ENCODE data around the gene SEC24D. TPM values are rescaled to one million over a fixed set of nuclear protein-coding genes. Genes with fewer than 3 reads are reported as not detected.

SEC24D gene
- total RNA-seq, 1 experiment from 2014 or later: 32.0 TPM

DNA sequence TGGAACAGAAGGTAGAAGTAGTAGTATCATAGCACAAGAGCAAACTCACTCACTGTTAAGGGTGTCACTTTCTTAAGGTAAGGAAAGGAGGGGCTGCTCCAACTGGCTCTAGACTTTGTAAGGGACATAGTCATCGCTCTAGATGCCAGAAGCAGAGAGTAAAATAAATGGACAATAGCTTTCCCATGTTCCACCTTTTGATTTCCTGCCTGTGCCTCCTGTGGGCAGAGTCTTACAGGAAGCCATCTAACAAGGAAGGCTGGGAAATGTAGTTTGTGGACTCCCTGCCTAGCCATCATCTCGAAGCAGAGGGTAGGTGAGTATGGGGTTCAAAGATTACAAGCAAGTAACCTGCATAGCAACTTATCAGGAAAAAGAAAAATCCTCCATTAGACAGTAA, 152.4 kb downstream of the SEC24D start:
- intact Hi-C loops (cut with micrococcal nuclease; ENCODE audit: unreplicated experiment): loop anchor here (1.0 to 5.0 kb wide), 2 partner anchors 144 to 401 kb away; no protein-coding TSS in a partner anchor
- peaks cover 18% of the 10 kb centered on the region for H3K36me3 Mint-ChIP-seq (ENCODE audit: insufficient read depth, unreplicated experiment)
- H3K9me3 Mint-ChIP-seq (ENCODE audit: unreplicated experiment): no peaks in the 10 kb centered on the region
- peak overlapping the region; percentile 26 for H3K4me3 Mint-ChIP-seq (ENCODE audit: unreplicated experiment)
- BruUV-seq (replicated peaks): no TSS peak
- H3K27me3 Mint-ChIP-seq (ENCODE audit: insufficient read depth, unreplicated experiment): no peaks in the 10 kb centered on the region
- H3K4me1 Mint-ChIP-seq (ENCODE audit: low read depth, unreplicated experiment): peaks cover 12% of the 10 kb centered on the region
- H3K4me1 ChIP-seq: peaks cover 4% of the 10 kb centered on the region; the same call in 1 of the 2 replicates
- no peaks in the 10 kb centered on the region for H3K9me3 ChIP-seq
- CTCF ChIA-PET: no interaction called here
- H3K4me3 ChIP-seq (ENCODE audit: low read depth, low read length): no peak overlapping the region
- no peaks in the 10 kb centered on the region for H3K27me3 ChIP-seq (replicated peaks; ENCODE audit: control insufficient read depth, insufficient read depth, low read length)
- 0 out of 2 replicates have a peak, but pooled peaks cover 2% of the 10 kb centered on the region for H3K36me3 ChIP-seq (ENCODE audit: control insufficient read depth, insufficient read depth, low read length)
- DNase-seq: peak in 1 of 2 experiments; percentile 7
- POLR2A ChIA-PET: no interaction called here
- no peak for TF ChIP-seq CTCF (IDR thresholded peaks at IDR 0.05; ENCODE audit: insufficient read depth in 1 of 2, low read depth in 1 of 2, low read length in 1 of 2, severe bottlenecking in 1 of 2, unreplicated experiment in 1 of 2)
- H3K27ac Mint-ChIP-seq (ENCODE audit: unreplicated experiment): no peak overlapping the region

GRCh38 chr4:118682928-118683327, 153.0 kb downstream of the SEC24D start:
- H3K27ac Mint-ChIP-seq (ENCODE audit: unreplicated experiment): no peak overlapping the region
- peak in 1 of 2 experiments; percentile 11 for DNase-seq
- intact Hi-C loops (cut with micrococcal nuclease; ENCODE audit: unreplicated experiment): loop anchor here (1.0 to 5.0 kb wide), 2 partner anchors 144 to 401 kb away; no protein-coding TSS in a partner anchor
- H3K9me3 Mint-ChIP-seq (ENCODE audit: unreplicated experiment): no peaks in the 10 kb centered on the region
- H3K36me3 Mint-ChIP-seq (ENCODE audit: insufficient read depth, unreplicated experiment): peaks cover 17% of the 10 kb centered on the region
- no peaks in the 10 kb centered on the region for H3K9me3 ChIP-seq
- ChIA-PET POLR2A (no interaction called here), CTCF (no interaction called here)
- BruUV-seq (replicated peaks): no TSS peak
- H3K4me1 Mint-ChIP-seq (ENCODE audit: low read depth, unreplicated experiment): peaks cover 12% of the 10 kb centered on the region
- H3K27me3 Mint-ChIP-seq (ENCODE audit: insufficient read depth, unreplicated experiment): no peaks in the 10 kb centered on the region
- peak overlapping the region; percentile 26 for H3K4me3 Mint-ChIP-seq (ENCODE audit: unreplicated experiment)
- no peaks in the 10 kb centered on the region for H3K27me3 ChIP-seq (replicated peaks; ENCODE audit: control insufficient read depth, insufficient read depth, low read length)
- peaks cover 4% of the 10 kb centered on the region; the same call in 1 of the 2 replicates for H3K4me1 ChIP-seq
- TF ChIP-seq CTCF (IDR thresholded peaks at IDR 0.05; ENCODE audit: insufficient read depth in 1 of 2, low read depth in 1 of 2, low read length in 1 of 2, severe bottlenecking in 1 of 2, unreplicated experiment in 1 of 2): peak in 1 of 2 experiments; percentile 37
- no peak overlapping the region for H3K4me3 ChIP-seq (ENCODE audit: low read depth, low read length)
- H3K36me3 ChIP-seq (ENCODE audit: control insufficient read depth, insufficient read depth, low read length): no peaks in the 10 kb centered on the region

- CTCF ChIA-PET: no interaction called here
- Histone ChIP-seq H3K9me3 (no peaks in the 10 kb centered on the region), H3K4me1 (no peaks in the 10 kb centered on the region), H3K4me3 (ENCODE audit: low read depth, low read length) (no peak overlapping the region), H3K27me3 (replicated peaks; ENCODE audit: control insufficient read depth, insufficient read depth, low read length) (no peaks in the 10 kb centered on the region), H3K36me3 (ENCODE audit: control insufficient read depth, insufficient read depth, low read length) (no peaks in the 10 kb centered on the region)
- DNase-seq: no peak
- no peaks in the 10 kb centered on the region for H3K9me3 Mint-ChIP-seq (ENCODE audit: unreplicated experiment)
- POLR2A ChIA-PET: no interaction called here
- no peak for TF ChIP-seq CTCF (IDR thresholded peaks at IDR 0.05; ENCODE audit: insufficient read depth in 1 of 2, low read depth in 1 of 2, low read length in 1 of 2, severe bottlenecking in 1 of 2, unreplicated experiment in 1 of 2)
- intact Hi-C loops (cut with micrococcal nuclease; ENCODE audit: unreplicated experiment): loop anchor here (5.0 kb wide), 1 partner anchor 399 kb away; no protein-coding TSS in a partner anchor
- H3K27ac Mint-ChIP-seq (ENCODE audit: unreplicated experiment): no peak overlapping the region
- no peak overlapping the region for H3K4me3 Mint-ChIP-seq (ENCODE audit: unreplicated experiment)
- peaks cover 10% of the 10 kb centered on the region for H3K36me3 Mint-ChIP-seq (ENCODE audit: insufficient read depth, unreplicated experiment)
- H3K4me1 Mint-ChIP-seq (ENCODE audit: low read depth, unreplicated experiment): peaks cover 6% of the 10 kb centered on the region
- H3K27me3 Mint-ChIP-seq (ENCODE audit: insufficient read depth, unreplicated experiment): no peaks in the 10 kb centered on the region
- BruUV-seq (replicated peaks): no TSS peak
Measured at GRCh38 chr4:118680808-118681207, 155.1 kb downstream of the SEC24D start.
